Endothelial cell of umbilical vein (primary cell): Measurements from ENCODE around the gene RUNDC3A. TPM values are rescaled to one million over a fixed set of nuclear protein-coding genes. Genes with fewer than 3 reads are reported as not detected.

Experiments used
- BruUV-seq: library from RNA; stranded (reverse); fragments of 400-500 nt; replicated peaks from 2 replicates; lab custom pipeline; 2021; lab: Mats Ljungman, UMichigan
- CTCF ChIA-PET: fragments of 300-600, 350-600 bp; sonication (Branson Sonifier 250); formaldehyde crosslinking; loops from one replicate; lab custom pipeline; 2021; ENCODE audit warnings: antibody characterized with exemption, inconsistent platforms; lab: Charles Lee
- POLR2A ChIA-PET: fragments of 300-600, 350-600 bp; sonication (Branson Sonifier 250); formaldehyde crosslinking; loops from one replicate; lab custom pipeline; 2021; ENCODE audit warnings: antibody characterized with exemption, inconsistent platforms; lab: Charles Lee
- DNase-seq: peaks from one replicate; pipeline ENCODE4 v3.0.0-alpha.2; 2011; ENCODE audit warnings: low read depth, low spot score
- FAIRE-seq: peaks from 2 replicates; lab custom pipeline; 2011; peaks lifted over from hg19 to GRCh38; lab: Jason Lieb, UNC
- H2AFZ ChIP-seq: 2 replicates; pipeline ENCODE4 v1.6.0; 2012; ENCODE audit warnings: low read depth, low read length, control low read depth, inconsistent platforms
- H3K27ac ChIP-seq: 2 replicates; pipeline ENCODE4 v1.5.1; 2011; ENCODE audit warnings: low read depth, mild to moderate bottlenecking, control low read depth, low read length, moderate library complexity; ENCODE audit not compliant: insufficient read depth
- H3K27me3 ChIP-seq, 2 experiments: 2 replicates each; pipeline versions ENCODE4 v1.6.0 to v1.6.1; 2011; ENCODE audit warnings: low read length in 2 of 2, mixed read lengths in 1 of 2; ENCODE audit not compliant: control insufficient read depth in 2 of 2, insufficient read depth in 2 of 2
- H3K36me3 ChIP-seq, 2 experiments: 2 replicates in 1 of 2; 3 replicates in 1 of 2; pipeline ENCODE4 v1.5.1; 2011; ENCODE audit warnings: low read length in 2 of 2, mild to moderate bottlenecking in 1 of 2, moderate library complexity in 1 of 2; ENCODE audit not compliant: control insufficient read depth in 2 of 2, insufficient read depth in 2 of 2; ENCODE audit errors: extremely low read depth in 1 of 2
- H3K4me1 ChIP-seq: 3 replicates; pipeline ENCODE4 v1.5.1; 2011; ENCODE audit warnings: mild to moderate bottlenecking, low read length; ENCODE audit not compliant: control insufficient read depth, insufficient read depth; ENCODE audit errors: extremely low read depth
- H3K4me2 ChIP-seq: 2 replicates; pipeline ENCODE4 v1.6.1; 2011; ENCODE audit warnings: low read length, control low read depth, mixed read lengths; ENCODE audit not compliant: insufficient read depth
- H3K4me3 ChIP-seq, 3 experiments: fragments of 200-600 bp in 1 of 3; sonication (generic), shearing (Covaris generic) in 1 of 3; replicated peaks in 1 of 3; 2 replicates each; pipeline ENCODE4 v1.5.1; 2011 to 2016; ENCODE audit warnings: control low read depth in 3 of 3, low read length in 3 of 3, mild to moderate bottlenecking in 2 of 3, inconsistent platforms in 1 of 3, low read depth in 1 of 3, moderate library complexity in 1 of 3; ENCODE audit not compliant: insufficient read depth in 1 of 3
- H3K79me2 ChIP-seq: 2 replicates; pipeline ENCODE4 v1.6.0; 2012; ENCODE audit warnings: low read length, inconsistent platforms; ENCODE audit not compliant: control insufficient read depth, insufficient read depth
- H3K9ac ChIP-seq: replicated peaks from 2 replicates; pipeline ENCODE3; 2011; ENCODE audit warnings: low read length, control low read depth; ENCODE audit not compliant: insufficient read depth; ENCODE audit errors: extremely low read depth
- H3K9me1 ChIP-seq: replicated peaks from 3 replicates; pipeline ENCODE4 v1.6.0; 2011; ENCODE audit warnings: mild to moderate bottlenecking, low read length; ENCODE audit not compliant: control insufficient read depth, insufficient read depth; ENCODE audit errors: extremely low read depth
- H3K9me3 ChIP-seq: replicated peaks from 2 replicates; pipeline ENCODE4 v1.5.1; 2012; ENCODE audit warnings: low read length, inconsistent platforms; ENCODE audit not compliant: control insufficient read depth, insufficient read depth
- H4K20me1 ChIP-seq: replicated peaks from 2 replicates; pipeline ENCODE3; 2011; ENCODE audit warnings: mild to moderate bottlenecking, low read length; ENCODE audit not compliant: control insufficient read depth, insufficient read depth; ENCODE audit errors: extremely low read depth
- EZH2 ChIP-seq: IDR thresholded peaks from 2 replicates; pipeline ENCODE4 v1.6.1; 2012; ENCODE audit warnings: borderline replicate concordance, low read depth, mild to moderate bottlenecking, moderate library complexity, low read length, inconsistent platforms; ENCODE audit not compliant: severe bottlenecking
- FOS ChIP-seq: IDR thresholded peaks from 2 replicates; pipeline ENCODE4 v1.6.1; 2011; ENCODE audit warnings: mild to moderate bottlenecking, low read length, moderate library complexity, borderline replicate concordance; ENCODE audit not compliant: insufficient read depth
- GATA2 ChIP-seq: IDR thresholded peaks from 2 replicates; pipeline ENCODE4 v1.7.0; 2011; ENCODE audit warnings: low read depth, mild to moderate bottlenecking, moderate library complexity, mixed read lengths, low read length; ENCODE audit not compliant: insufficient read length, insufficient read depth
- POLR2AphosphoS5 ChIP-seq: IDR thresholded peaks from 2 replicates; pipeline ENCODE4 v1.6.1; 2012; ENCODE audit warnings: low read depth, mild to moderate bottlenecking, control low read depth, low read length, moderate library complexity; ENCODE audit not compliant: insufficient read depth
- dilution Hi-C: fragments of 300-500 bp; cut with MboI; formaldehyde crosslinking; loops from one replicate; pipeline ENCODE4 v1.15.0; 2019; ENCODE audit warnings: low sequenced_read_pairs; ENCODE audit not compliant: extremely low pct_ligation_motif_present
- intact Hi-C: fragments of 100-400 bp; cut with micrococcal nuclease; formaldehyde crosslinking; loops from one replicate; pipeline ENCODE4 v1.10.0; 2022
- polyA plus RNA-seq, 4 experiments: library from polyadenylated mRNA; depleted of rRNA in 3 of 4; stranded (reverse) in 3 of 4; unstranded in 1 of 4; fragments of >200 nt; gene quantifications; 2 replicates each; pipeline versions ENCODE4 v1.2.1 to v1.2.3, GENCODE V29; 2011 to 2012; ENCODE audit warnings: missing spikeins in 1 of 4
- total RNA-seq: library from RNA; stranded (reverse); gene quantifications from 2 replicates; pipeline ENCODE4 v1.2.3, GENCODE V29; 2021
- TF ChIP-seq, protein P1 (sequence below), 2 donors: IDR thresholded peaks; 1 replicate in 1 of 2; 2 replicates in 1 of 2; pipeline ENCODE4 v1.5.1; 2011; ENCODE audit warnings: low read length in 2 of 2, mild to moderate bottlenecking in 2 of 2, moderate library complexity in 2 of 2, control low read depth in 1 of 2, inconsistent platforms in 1 of 2, low read depth in 1 of 2; ENCODE audit not compliant: insufficient read depth in 1 of 2; ENCODE audit errors: extremely low read depth in 1 of 2

The RUNDC3A gene
- total and polyA plus RNA-seq, 2 donors (not counting 3 experiments of a cell fraction or from before 2014, with no cell fraction given): 0.12 TPM; not detected in 1

DNA sequence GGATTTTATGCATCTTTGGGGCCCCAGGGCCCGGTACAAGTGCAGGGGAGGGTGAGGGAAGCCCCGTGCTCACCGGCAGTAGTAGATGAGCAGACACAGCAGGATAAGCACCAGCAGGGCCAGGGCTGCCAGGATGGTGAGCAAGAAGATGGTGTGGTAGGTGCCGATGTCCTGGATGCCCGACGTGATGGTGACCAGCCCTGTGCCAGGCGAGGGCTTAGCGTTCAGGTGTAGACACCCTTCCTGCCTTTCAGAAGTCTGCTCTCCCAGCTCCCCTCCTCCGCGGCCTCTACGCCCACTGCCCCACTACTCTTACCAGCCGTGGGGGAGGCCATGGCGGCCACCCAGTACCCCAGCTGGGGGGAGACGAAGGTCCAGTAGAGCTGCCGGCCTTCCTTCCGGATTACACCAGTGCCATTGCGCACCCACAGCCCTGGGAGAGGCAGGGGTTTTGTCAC lies 47.3 kb downstream of the RUNDC3A start:
- Histone ChIP-seq H3K9me1 (no peaks in the 10 kb centered on the region), H3K79me2 (no peaks in the 10 kb centered on the region), H3K36me3 (peaks cover 3 to 24% of the 10 kb centered on the region in 2 experiments), H3K9me3 (no peaks in the 10 kb centered on the region), H2AFZ (no peak overlapping the region), H3K4me3 (no peak overlapping the region), H3K27ac (no peak overlapping the region), H3K9ac (no peak overlapping the region), H3K27me3 (no peaks in the 10 kb centered on the region), H3K4me2 (no peak overlapping the region), H4K20me1 (no peaks in the 10 kb centered on the region), H3K4me1 (no peaks in the 10 kb centered on the region)
- DNase-seq (no peak), FAIRE-seq (no peak)
- dilution Hi-C loops (no loop called here), intact Hi-C loops (no loop called here)
- TF ChIP-seq POLR2AphosphoS5 (no peak), EZH2 (no peak), FOS (no peak), GATA2 (no peak)
- TF ChIP-seq, protein P1, sequence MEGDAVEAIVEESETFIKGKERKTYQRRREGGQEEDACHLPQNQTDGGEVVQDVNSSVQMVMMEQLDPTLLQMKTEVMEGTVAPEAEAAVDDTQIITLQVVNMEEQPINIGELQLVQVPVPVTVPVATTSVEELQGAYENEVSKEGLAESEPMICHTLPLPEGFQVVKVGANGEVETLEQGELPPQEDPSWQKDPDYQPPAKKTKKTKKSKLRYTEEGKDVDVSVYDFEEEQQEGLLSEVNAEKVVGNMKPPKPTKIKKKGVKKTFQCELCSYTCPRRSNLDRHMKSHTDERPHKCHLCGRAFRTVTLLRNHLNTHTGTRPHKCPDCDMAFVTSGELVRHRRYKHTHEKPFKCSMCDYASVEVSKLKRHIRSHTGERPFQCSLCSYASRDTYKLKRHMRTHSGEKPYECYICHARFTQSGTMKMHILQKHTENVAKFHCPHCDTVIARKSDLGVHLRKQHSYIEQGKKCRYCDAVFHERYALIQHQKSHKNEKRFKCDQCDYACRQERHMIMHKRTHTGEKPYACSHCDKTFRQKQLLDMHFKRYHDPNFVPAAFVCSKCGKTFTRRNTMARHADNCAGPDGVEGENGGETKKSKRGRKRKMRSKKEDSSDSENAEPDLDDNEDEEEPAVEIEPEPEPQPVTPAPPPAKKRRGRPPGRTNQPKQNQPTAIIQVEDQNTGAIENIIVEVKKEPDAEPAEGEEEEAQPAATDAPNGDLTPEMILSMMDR (IDR thresholded peaks at IDR 0.05; ENCODE audit: extremely low read depth in 1 of 2, insufficient read depth in 1 of 2, low read depth in 1 of 2, low read length in 2 of 2): no peak
- ChIA-PET CTCF (interaction anchor here (0.6 to 3.1 kb wide), 3 partner anchors 8 to 168 kb away, joined by 3 to 12 read pairs (median 3); partner anchors contain the start of gene FAM171A2), POLR2A (no interaction called here)
- no TSS peak for BruUV-seq
